ENCODE results near the gene RFX3. TPM values are rescaled to one million over a fixed set of nuclear protein-coding genes. Genes with fewer than 3 reads are reported as not detected.

Gene RFX3
- total and polyA plus RNA-seq, 2 of the 13 experiments (the other 11 are each of a cell fraction or from before 2014, with no cell fraction given), result 2.7 to 5.3 TPM

- TF ChIP-seq ZMAT3 (CRISPR knock-in tag; conservative IDR thresholded peaks at IDR 0.05) (0 out of 2 replicates have a peak, but pooled peaks have one; percentile 40), TGIF2 (CRISPR knock-in tag; IDR thresholded peaks at IDR 0.05) (no peak), NFIB (CRISPR knock-in tag; IDR thresholded peaks at IDR 0.05; ENCODE audit: borderline replicate concordance) (no peak), FOXC1 (CRISPR knock-in tag; IDR thresholded peaks at IDR 0.05; ENCODE audit: borderline replicate concordance) (no peak), ZNF260 (CRISPR knock-in tag; IDR thresholded peaks at IDR 0.05; ENCODE audit: borderline replicate concordance, low read depth) (no peak), NFRKB (IDR thresholded peaks at IDR 0.05) (no peak), ZNF431 (CRISPR knock-in tag; IDR thresholded peaks at IDR 0.05; ENCODE audit: borderline replicate concordance, low read depth) (no peak), HNRNPUL1 (IDR thresholded peaks at IDR 0.05; ENCODE audit: low read depth, low read length) (no peak), ZNF263 (CRISPR knock-in tag; IDR thresholded peaks at IDR 0.05) (no peak), TERF1 (CRISPR knock-in tag; IDR thresholded peaks at IDR 0.05) (no peak), ZNF670 (CRISPR knock-in tag; IDR thresholded peaks at IDR 0.05; ENCODE audit: borderline replicate concordance) (no peak), HOXA9 (CRISPR knock-in tag; IDR thresholded peaks at IDR 0.05; ENCODE audit: borderline replicate concordance) (no peak), ZNF3 (CRISPR knock-in tag; IDR thresholded peaks at IDR 0.05) (no peak), ZNF784 (CRISPR knock-in tag; IDR thresholded peaks at IDR 0.05; ENCODE audit: borderline replicate concordance) (no peak), ZNF75D (CRISPR knock-in tag; IDR thresholded peaks at IDR 0.05; ENCODE audit: borderline replicate concordance) (no peak), NCOA1 (CRISPR knock-in tag; IDR thresholded peaks at IDR 0.05) (no peak), ZNF563 (CRISPR knock-in tag; IDR thresholded peaks at IDR 0.05) (no peak), RAD21 (CRISPR knock-in tag; IDR thresholded peaks at IDR 0.05) (no peak), PTBP1 (IDR thresholded peaks at IDR 0.05; ENCODE audit: low read depth, low read length, poor library complexity, severe bottlenecking) (no peak), DZIP1 (CRISPR knock-in tag; IDR thresholded peaks at IDR 0.05) (no peak), JUNB (CRISPR knock-in tag; IDR thresholded peaks at IDR 0.05; ENCODE audit: borderline replicate concordance) (no peak), ASH2L (IDR thresholded peaks at IDR 0.05; ENCODE audit: insufficient read length, low read depth, low read length) (peak; percentile 44), ARNT (IDR thresholded peaks at IDR 0.05) (no peak), ZNF782 (CRISPR knock-in tag; IDR thresholded peaks at IDR 0.05; ENCODE audit: borderline replicate concordance) (0 out of 2 replicates have a peak, but pooled peaks have one; percentile 35), ZC3H4 (CRISPR knock-in tag; IDR thresholded peaks at IDR 0.05; ENCODE audit: borderline replicate concordance) (no peak), ZNF839 (CRISPR knock-in tag; IDR thresholded peaks at IDR 0.05; ENCODE audit: borderline replicate concordance) (no peak), NFKBIZ (CRISPR knock-in tag; IDR thresholded peaks at IDR 0.05) (0 out of 2 replicates have a peak, but pooled peaks have one; percentile 37), ZNF703 (CRISPR knock-in tag; IDR thresholded peaks at IDR 0.05; ENCODE audit: borderline replicate concordance) (no peak)
Observed at GRCh38 chr9:3177146-3177761, 348.5 kb downstream of the RFX3 start (continued).

Measured in HepG2 (cell line).